Measurements from ENCODE around the gene IL27RA.

DNA sequence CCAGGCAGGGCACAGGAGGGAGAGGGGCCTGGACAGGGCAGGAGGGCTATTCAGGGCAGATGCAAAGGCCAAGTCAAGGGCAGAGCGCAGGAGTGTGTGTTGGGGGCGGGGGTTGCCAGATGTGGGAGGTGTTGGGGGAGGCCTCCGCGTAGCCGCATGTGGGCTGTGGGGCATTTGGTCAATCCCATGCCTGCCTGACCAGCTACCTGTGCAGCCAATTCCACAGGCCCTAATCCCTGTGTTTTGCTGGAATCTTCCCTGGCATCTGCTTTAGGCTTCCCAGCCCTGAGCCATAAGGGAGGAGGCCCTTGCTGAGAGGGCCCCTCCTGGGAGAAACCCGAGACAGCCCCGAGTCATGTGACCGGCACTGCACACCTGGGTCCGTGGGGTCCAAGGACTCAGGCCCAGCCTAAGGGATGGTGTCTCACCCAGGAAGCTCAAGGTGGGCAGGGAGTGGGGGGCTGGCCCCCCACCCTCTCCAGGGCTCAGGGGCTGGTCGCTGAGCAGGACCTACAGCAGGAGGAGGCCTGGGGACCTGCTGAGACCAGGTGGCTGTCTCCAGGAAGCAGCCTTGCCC is 45.7 kb upstream of the IL27RA start:
- TF ChIP-seq, protein P1, sequence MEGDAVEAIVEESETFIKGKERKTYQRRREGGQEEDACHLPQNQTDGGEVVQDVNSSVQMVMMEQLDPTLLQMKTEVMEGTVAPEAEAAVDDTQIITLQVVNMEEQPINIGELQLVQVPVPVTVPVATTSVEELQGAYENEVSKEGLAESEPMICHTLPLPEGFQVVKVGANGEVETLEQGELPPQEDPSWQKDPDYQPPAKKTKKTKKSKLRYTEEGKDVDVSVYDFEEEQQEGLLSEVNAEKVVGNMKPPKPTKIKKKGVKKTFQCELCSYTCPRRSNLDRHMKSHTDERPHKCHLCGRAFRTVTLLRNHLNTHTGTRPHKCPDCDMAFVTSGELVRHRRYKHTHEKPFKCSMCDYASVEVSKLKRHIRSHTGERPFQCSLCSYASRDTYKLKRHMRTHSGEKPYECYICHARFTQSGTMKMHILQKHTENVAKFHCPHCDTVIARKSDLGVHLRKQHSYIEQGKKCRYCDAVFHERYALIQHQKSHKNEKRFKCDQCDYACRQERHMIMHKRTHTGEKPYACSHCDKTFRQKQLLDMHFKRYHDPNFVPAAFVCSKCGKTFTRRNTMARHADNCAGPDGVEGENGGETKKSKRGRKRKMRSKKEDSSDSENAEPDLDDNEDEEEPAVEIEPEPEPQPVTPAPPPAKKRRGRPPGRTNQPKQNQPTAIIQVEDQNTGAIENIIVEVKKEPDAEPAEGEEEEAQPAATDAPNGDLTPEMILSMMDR (IDR thresholded peaks at IDR 0.05; ENCODE audit: low read depth, low read length): no peak
- no peak for TF ChIP-seq EZH2phosphoT487 (IDR thresholded peaks at IDR 0.05; ENCODE audit: low read depth)

All from OCI-LY3 (cell line).